Panc1 (cell line): ENCODE results near the gene DHDH.
A peak's percentile ranks its signal among the peaks of the same experiment; 100 is the strongest.

ENCODE experiments used
- CTCF ChIP-seq: fragments of 450-650 bp; IDR thresholded peaks from 2 replicates; pipeline ENCODE4 v1.5.1; 2017; ENCODE audit warnings: mild to moderate bottlenecking
- POLR2AphosphoS5 ChIP-seq: IDR thresholded peaks from 2 replicates; pipeline ENCODE4 v1.6.1; 2012; ENCODE audit warnings: mild to moderate bottlenecking, low read depth, low read length, moderate library complexity
- REST ChIP-seq, 2 experiments: IDR thresholded peaks; 2 replicates each; pipeline ENCODE4 v1.6.1; 2011 to 2012; ENCODE audit warnings: low read depth in 2 of 2, control low read depth in 1 of 2, low read length in 1 of 2, mild to moderate bottlenecking in 1 of 2, moderate library complexity in 1 of 2; ENCODE audit not compliant: insufficient read depth in 1 of 2
- SIN3A ChIP-seq: IDR thresholded peaks from 2 replicates; pipeline ENCODE4 v1.6.1; 2012; ENCODE audit warnings: low read depth, mild to moderate bottlenecking, low read length, moderate library complexity, borderline replicate concordance; ENCODE audit not compliant: insufficient read depth

GRCh38 chr19:48967346-48968178, 34.1 kb downstream of the DHDH start:
- no peak for TF ChIP-seq CTCF
- peak; percentile 76; the same call in 1 of the 2 replicates for TF ChIP-seq POLR2AphosphoS5
- TF ChIP-seq REST (IDR thresholded peaks at IDR 0.05; ENCODE audit: insufficient read depth in 1 of 2, low read depth in 2 of 2, low read length in 1 of 2), result no peak
- TF ChIP-seq SIN3A, result no peak
